ENCODE measurements around the gene KCTD6.

DNA sequence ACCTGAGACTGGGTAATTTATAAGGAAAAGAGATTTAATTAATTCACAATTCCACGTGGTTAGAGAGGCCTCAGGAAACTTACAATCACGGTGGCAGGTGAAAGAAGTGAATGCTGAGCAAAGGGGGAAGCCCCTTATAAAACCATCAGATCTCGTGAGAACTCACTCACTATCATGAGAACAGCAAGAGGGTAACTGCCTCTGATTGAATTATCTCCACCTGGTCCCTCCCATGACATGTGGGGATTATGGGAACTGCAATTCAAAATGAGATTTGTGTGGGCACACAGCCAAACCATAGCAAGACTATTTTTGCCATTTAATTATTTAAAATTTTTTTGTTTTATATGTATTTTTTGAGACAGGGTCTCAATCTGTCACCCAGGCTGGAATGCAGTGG, 27.0 kb upstream of the KCTD6 start:
- TF ChIP-seq EZH2 (IDR thresholded peaks at IDR 0.05; ENCODE audit: low read length): no peak
- TF ChIP-seq, protein P1, sequence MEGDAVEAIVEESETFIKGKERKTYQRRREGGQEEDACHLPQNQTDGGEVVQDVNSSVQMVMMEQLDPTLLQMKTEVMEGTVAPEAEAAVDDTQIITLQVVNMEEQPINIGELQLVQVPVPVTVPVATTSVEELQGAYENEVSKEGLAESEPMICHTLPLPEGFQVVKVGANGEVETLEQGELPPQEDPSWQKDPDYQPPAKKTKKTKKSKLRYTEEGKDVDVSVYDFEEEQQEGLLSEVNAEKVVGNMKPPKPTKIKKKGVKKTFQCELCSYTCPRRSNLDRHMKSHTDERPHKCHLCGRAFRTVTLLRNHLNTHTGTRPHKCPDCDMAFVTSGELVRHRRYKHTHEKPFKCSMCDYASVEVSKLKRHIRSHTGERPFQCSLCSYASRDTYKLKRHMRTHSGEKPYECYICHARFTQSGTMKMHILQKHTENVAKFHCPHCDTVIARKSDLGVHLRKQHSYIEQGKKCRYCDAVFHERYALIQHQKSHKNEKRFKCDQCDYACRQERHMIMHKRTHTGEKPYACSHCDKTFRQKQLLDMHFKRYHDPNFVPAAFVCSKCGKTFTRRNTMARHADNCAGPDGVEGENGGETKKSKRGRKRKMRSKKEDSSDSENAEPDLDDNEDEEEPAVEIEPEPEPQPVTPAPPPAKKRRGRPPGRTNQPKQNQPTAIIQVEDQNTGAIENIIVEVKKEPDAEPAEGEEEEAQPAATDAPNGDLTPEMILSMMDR (optimal IDR thresholded peaks at IDR 0.05 in 1 of 3, IDR thresholded peaks at IDR 0.05 in 1 of 3, conservative IDR thresholded peaks at IDR 0.05 in 1 of 3; ENCODE audit: extremely low read depth in 1 of 3, insufficient read depth in 2 of 3, low read length in 3 of 3): no peak

Data from keratinocyte (primary cell).